GM23338 (cell line): ENCODE results near the gene KRT81. TPM values are rescaled to one million over a fixed set of nuclear protein-coding genes. Genes with fewer than 3 reads are reported as not detected.

Experiments used
- polyA plus RNA-seq: library from polyadenylated mRNA; unstranded; fragments of >200 nt; fragmentation: Nextera tagmentation; extraction: Ambion mirVana; gene quantifications from 2 replicates; pipeline ENCODE4 v1.2.1, GENCODE V29; 2016
- total RNA-seq: library from RNA; depleted of rRNA; stranded (reverse); fragments of >200 nt; shearing (Covaris generic); gene quantifications from 2 replicates; pipeline ENCODE4 v1.2.3, GENCODE V29; 2014; rRNA removed
- TF ChIP-seq, protein P1 (sequence below): fragments of 250-450 bp; sonication (Bioruptor Pico); IDR thresholded peaks from 2 replicates; pipeline ENCODE4 v1.5.0; 2020; ENCODE audit warnings: mild to moderate bottlenecking, moderate library complexity
- TF ChIP-seq, protein P2 (sequence below), 2 experiments: fragments of 200-600 bp in 1 of 2; sonication (generic) in 1 of 2; conservative IDR thresholded peaks; 2 replicates each; pipeline versions ENCODE4 v1.5.1 to v1.6.1; 2016 to 2017; ENCODE audit warnings: antibody characterized with exemption in 2 of 2, low read depth in 2 of 2, mild to moderate bottlenecking in 2 of 2, moderate library complexity in 1 of 2

The KRT81 gene
- total and polyA plus RNA-seq, 2 experiments from 2014 or later: not detected

DNA sequence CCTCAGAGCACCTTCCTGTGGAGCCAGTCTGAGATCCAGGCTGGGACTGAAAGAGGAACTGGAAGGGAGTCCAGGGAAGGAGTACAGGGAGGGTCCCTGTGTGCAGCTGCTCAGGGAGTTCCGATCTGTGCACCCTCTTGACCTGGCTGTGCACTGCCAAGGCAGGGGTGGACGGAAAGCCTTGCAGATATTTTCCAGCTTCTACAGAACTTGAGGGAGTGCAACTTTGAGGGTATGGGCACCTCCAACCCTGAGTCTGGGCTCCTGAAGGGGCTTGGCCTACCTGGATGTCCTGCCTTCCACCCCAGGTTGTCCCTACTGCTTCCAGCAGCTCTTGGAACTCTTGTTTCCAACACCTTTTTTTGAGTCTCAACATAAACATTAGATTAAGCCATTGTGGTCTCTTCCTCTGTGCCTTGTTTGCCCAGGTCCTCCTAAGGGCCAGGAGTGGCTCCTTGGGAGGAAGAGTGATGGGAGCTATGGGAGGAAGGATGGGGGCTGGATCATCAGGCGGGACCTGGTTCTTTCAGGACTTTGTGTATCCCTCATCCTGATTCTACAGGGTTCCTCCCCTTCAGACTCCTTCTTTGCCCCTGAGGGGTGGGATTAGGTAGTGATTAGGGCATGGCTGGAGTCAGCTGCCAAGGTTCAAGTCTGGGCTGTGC is 54.8 kb downstream of the KRT81 start (continued):
- TF ChIP-seq, protein P1, sequence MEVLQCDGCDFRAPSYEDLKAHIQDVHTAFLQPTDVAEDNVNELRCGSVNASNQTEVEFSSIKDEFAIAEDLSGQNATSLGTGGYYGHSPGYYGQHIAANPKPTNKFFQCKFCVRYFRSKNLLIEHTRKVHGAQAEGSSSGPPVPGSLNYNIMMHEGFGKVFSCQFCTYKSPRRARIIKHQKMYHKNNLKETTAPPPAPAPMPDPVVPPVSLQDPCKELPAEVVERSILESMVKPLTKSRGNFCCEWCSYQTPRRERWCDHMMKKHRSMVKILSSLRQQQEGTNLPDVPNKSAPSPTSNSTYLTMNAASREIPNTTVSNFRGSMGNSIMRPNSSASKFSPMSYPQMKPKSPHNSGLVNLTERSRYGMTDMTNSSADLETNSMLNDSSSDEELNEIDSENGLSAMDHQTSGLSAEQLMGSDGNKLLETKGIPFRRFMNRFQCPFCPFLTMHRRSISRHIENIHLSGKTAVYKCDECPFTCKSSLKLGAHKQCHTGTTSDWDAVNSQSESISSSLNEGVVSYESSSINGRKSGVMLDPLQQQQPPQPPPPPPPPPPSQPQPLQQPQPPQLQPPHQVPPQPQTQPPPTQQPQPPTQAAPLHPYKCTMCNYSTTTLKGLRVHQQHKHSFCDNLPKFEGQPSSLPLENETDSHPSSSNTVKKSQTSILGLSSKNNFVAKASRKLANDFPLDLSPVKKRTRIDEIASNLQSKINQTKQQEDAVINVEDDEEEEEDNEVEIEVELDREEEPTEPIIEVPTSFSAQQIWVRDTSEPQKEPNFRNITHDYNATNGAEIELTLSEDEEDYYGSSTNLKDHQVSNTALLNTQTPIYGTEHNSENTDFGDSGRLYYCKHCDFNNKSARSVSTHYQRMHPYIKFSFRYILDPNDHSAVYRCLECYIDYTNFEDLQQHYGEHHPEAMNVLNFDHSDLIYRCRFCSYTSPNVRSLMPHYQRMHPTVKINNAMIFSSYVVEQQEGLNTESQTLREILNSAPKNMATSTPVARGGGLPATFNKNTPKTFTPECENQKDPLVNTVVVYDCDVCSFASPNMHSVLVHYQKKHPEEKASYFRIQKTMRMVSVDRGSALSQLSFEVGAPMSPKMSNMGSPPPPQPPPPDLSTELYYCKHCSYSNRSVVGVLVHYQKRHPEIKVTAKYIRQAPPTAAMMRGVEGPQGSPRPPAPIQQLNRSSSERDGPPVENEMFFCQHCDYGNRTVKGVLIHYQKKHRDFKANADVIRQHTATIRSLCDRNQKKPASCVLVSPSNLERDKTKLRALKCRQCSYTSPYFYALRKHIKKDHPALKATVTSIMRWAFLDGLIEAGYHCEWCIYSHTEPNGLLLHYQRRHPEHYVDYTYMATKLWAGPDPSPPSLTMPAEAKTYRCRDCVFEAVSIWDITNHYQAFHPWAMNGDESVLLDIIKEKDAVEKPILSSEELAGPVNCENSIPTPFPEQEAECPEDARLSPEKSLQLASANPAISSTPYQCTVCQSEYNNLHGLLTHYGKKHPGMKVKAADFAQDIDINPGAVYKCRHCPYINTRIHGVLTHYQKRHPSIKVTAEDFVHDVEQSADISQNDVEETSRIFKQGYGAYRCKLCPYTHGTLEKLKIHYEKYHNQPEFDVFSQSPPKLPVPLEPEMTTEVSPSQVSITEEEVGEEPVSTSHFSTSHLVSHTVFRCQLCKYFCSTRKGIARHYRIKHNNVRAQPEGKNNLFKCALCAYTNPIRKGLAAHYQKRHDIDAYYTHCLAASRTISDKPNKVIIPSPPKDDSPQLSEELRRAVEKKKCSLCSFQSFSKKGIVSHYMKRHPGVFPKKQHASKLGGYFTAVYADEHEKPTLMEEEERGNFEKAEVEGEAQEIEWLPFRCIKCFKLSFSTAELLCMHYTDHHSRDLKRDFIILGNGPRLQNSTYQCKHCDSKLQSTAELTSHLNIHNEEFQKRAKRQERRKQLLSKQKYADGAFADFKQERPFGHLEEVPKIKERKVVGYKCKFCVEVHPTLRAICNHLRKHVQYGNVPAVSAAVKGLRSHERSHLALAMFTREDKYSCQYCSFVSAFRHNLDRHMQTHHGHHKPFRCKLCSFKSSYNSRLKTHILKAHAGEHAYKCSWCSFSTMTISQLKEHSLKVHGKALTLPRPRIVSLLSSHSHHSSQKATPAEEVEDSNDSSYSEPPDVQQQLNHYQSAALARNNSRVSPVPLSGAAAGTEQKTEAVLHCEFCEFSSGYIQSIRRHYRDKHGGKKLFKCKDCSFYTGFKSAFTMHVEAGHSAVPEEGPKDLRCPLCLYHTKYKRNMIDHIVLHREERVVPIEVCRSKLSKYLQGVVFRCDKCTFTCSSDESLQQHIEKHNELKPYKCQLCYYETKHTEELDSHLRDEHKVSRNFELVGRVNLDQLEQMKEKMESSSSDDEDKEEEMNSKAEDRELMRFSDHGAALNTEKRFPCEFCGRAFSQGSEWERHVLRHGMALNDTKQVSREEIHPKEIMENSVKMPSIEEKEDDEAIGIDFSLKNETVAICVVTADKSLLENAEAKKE (CRISPR knock-in tag): no peak
- TF ChIP-seq, protein P2, sequence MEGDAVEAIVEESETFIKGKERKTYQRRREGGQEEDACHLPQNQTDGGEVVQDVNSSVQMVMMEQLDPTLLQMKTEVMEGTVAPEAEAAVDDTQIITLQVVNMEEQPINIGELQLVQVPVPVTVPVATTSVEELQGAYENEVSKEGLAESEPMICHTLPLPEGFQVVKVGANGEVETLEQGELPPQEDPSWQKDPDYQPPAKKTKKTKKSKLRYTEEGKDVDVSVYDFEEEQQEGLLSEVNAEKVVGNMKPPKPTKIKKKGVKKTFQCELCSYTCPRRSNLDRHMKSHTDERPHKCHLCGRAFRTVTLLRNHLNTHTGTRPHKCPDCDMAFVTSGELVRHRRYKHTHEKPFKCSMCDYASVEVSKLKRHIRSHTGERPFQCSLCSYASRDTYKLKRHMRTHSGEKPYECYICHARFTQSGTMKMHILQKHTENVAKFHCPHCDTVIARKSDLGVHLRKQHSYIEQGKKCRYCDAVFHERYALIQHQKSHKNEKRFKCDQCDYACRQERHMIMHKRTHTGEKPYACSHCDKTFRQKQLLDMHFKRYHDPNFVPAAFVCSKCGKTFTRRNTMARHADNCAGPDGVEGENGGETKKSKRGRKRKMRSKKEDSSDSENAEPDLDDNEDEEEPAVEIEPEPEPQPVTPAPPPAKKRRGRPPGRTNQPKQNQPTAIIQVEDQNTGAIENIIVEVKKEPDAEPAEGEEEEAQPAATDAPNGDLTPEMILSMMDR (conservative IDR thresholded peaks at IDR 0.05; ENCODE audit: low read depth in 2 of 2): no peak

Other genes with a start within 250 kb of the KRT81 start
- 13.4 and 19.1 TPM in 2 replicates for gene NR4A1, start 240.1 kb downstream of the KRT81 start, total RNA-seq
- gene NR4A1, start 240.1 kb downstream of the KRT81 start, polyA plus RNA-seq: 7.5 and 8.3 TPM in 2 replicates
- gene ATG101, start 221.6 kb downstream of the KRT81 start, total RNA-seq: 60.3 and 111 TPM in 2 replicates
- gene ATG101, start 221.6 kb downstream of the KRT81 start, polyA plus RNA-seq: 27.7 and 29.4 TPM in 2 replicates
- gene SMIM41, start 211.8 kb downstream of the KRT81 start, total RNA-seq: 0.12 and 0.66 TPM in 2 replicates
- 0.66 and 0.80 TPM in 2 replicates for gene SMIM41, start 211.8 kb downstream of the KRT81 start, polyA plus RNA-seq
- gene KRT80, start 99.5 kb downstream of the KRT81 start, total RNA-seq: not detected in 2 replicates
- gene KRT80, start 99.5 kb downstream of the KRT81 start, polyA plus RNA-seq: not detected in 2 replicates
- 9.4 and 11.7 TPM in 2 replicates for gene KRT7, start 58.3 kb downstream of the KRT81 start, total RNA-seq
- gene KRT7, start 58.3 kb downstream of the KRT81 start, polyA plus RNA-seq: 6.5 and 16.4 TPM in 2 replicates
- not detected in 2 replicates for gene KRT86, start 16.9 kb downstream of the KRT81 start, total RNA-seq
- 0.16 and 0.30 TPM in 2 replicates for gene KRT86, start 16.9 kb downstream of the KRT81 start, polyA plus RNA-seq
- not detected in 2 replicates for gene KRT83, start 29.9 kb upstream of the KRT81 start, total RNA-seq
- gene KRT83, start 29.9 kb upstream of the KRT81 start, polyA plus RNA-seq: not detected in 2 replicates
- not detected in 2 replicates for gene KRT85, start 75.9 kb upstream of the KRT81 start, total RNA-seq
- gene KRT85, start 75.9 kb upstream of the KRT81 start, polyA plus RNA-seq: not detected in 2 replicates
- not detected in 2 replicates for gene KRT84, start 94.1 kb upstream of the KRT81 start, total RNA-seq
- gene KRT84, start 94.1 kb upstream of the KRT81 start, polyA plus RNA-seq: not detected in 2 replicates
- not detected in 2 replicates for gene KRT82, start 114.8 kb upstream of the KRT81 start, total RNA-seq
- not detected in 2 replicates for gene KRT82, start 114.8 kb upstream of the KRT81 start, polyA plus RNA-seq
- gene KRT75, start 142.8 kb upstream of the KRT81 start, total RNA-seq: not detected in 2 replicates
- not detected in 2 replicates for gene KRT75, start 142.8 kb upstream of the KRT81 start, polyA plus RNA-seq
- not detected in 2 replicates for gene KRT6B, start 160.6 kb upstream of the KRT81 start, total RNA-seq
- not detected in 2 replicates for gene KRT6B, start 160.6 kb upstream of the KRT81 start, polyA plus RNA-seq
- not detected in 2 replicates for gene KRT6C, start 182.3 kb upstream of the KRT81 start, total RNA-seq
- gene KRT6C, start 182.3 kb upstream of the KRT81 start, polyA plus RNA-seq: not detected in 2 replicates
- gene KRT6A, start 201.7 kb upstream of the KRT81 start, total RNA-seq: not detected in 2 replicates
- not detected in 2 replicates for gene KRT6A, start 201.7 kb upstream of the KRT81 start, polyA plus RNA-seq
- gene KRT5, start 228.9 kb upstream of the KRT81 start, total RNA-seq: not detected in 2 replicates
- not detected in 2 replicates for gene KRT5, start 228.9 kb upstream of the KRT81 start, polyA plus RNA-seq